Vagina (tissue), 2 donors: ENCODE measurements around the gene CABLES2.

Source experiments
- CTCF ChIP-seq, 3 experiments: fragments of 450-650 bp in 2 of 3; fragments of 200-600 bp in 1 of 3; sonication (generic) in 1 of 3; IDR thresholded peaks; one replicate each; pipeline ENCODE4 v1.5.1; 2017 to 2019; ENCODE audit warnings: antibody characterized with exemption in 3 of 3, mild to moderate bottlenecking in 2 of 3, moderate library complexity in 2 of 3
- POLR2A ChIP-seq, 2 donors: fragments of 450-650 bp; IDR thresholded peaks; one replicate each; pipeline ENCODE4 v1.6.1; 2017; ENCODE audit warnings: antibody characterized with exemption in 2 of 2, mild to moderate bottlenecking in 2 of 2, moderate library complexity in 2 of 2
- POLR2AphosphoS5 ChIP-seq, 2 donors: sonication (generic); formaldehyde crosslinking; IDR thresholded peaks; one replicate each; pipeline ENCODE4 v1.9.0; 2017; ENCODE audit warnings: antibody characterized with exemption in 2 of 2, mild to moderate bottlenecking in 2 of 2, low read depth in 1 of 2; ENCODE audit not compliant: insufficient read depth in 1 of 2

GRCh38 chr20:62393335-62393665 lies 13.8 kb downstream of the CABLES2 start:
- TF ChIP-seq CTCF (IDR thresholded peaks at IDR 0.05) = no peak
- TF ChIP-seq POLR2A (IDR thresholded peaks at IDR 0.05) = no peak
- TF ChIP-seq POLR2AphosphoS5 (IDR thresholded peaks at IDR 0.05; ENCODE audit: insufficient read depth in 1 of 2, low read depth in 1 of 2) = no peak
